ENCODE data around the gene LCORL.

Gene LCORL

DNA sequence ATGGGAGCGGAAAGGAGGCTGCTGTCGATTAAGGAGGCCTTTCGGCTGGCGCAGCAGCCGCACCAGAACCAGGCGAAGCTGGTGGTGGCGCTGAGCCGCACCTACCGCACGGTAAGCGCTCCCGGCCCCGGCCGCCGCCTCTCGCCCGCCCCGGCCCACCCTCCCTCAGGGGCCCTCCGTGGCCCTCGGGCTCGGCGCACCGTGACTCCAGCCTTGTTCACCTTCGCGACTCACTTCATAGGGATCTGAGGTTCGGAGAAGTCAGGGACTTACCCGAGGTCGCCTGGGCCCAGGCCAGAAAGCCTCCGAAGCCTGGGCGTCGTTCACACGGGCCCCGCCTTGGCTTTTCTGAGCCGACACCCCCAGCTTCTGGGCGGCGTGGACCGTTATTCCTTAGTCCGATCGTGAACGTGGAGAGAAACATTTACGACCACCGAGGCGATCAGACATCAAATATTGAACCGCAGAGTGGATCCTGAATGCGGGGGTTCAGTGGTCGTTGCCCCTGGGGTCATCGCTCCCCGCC is 210.4 kb downstream of the LCORL start:
- Histone ChIP-seq H3K4me3 (ENCODE audit: low read depth, low read length) (peak overlapping the region; percentile 87), H3K27me3 (no peaks in the 10 kb centered on the region), H3K4me1 (peaks cover 6% of the 10 kb centered on the region; the same call in 1 of the 2 replicates), H3K9me3 (no peaks in the 10 kb centered on the region), H3K36me3 (peaks cover 27% of the 10 kb centered on the region)
- DNase-seq = no peak
- TF ChIP-seq, protein P1, sequence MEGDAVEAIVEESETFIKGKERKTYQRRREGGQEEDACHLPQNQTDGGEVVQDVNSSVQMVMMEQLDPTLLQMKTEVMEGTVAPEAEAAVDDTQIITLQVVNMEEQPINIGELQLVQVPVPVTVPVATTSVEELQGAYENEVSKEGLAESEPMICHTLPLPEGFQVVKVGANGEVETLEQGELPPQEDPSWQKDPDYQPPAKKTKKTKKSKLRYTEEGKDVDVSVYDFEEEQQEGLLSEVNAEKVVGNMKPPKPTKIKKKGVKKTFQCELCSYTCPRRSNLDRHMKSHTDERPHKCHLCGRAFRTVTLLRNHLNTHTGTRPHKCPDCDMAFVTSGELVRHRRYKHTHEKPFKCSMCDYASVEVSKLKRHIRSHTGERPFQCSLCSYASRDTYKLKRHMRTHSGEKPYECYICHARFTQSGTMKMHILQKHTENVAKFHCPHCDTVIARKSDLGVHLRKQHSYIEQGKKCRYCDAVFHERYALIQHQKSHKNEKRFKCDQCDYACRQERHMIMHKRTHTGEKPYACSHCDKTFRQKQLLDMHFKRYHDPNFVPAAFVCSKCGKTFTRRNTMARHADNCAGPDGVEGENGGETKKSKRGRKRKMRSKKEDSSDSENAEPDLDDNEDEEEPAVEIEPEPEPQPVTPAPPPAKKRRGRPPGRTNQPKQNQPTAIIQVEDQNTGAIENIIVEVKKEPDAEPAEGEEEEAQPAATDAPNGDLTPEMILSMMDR (IDR thresholded peaks at IDR 0.05; ENCODE audit: low read depth, low read length) = no peak

DNA sequence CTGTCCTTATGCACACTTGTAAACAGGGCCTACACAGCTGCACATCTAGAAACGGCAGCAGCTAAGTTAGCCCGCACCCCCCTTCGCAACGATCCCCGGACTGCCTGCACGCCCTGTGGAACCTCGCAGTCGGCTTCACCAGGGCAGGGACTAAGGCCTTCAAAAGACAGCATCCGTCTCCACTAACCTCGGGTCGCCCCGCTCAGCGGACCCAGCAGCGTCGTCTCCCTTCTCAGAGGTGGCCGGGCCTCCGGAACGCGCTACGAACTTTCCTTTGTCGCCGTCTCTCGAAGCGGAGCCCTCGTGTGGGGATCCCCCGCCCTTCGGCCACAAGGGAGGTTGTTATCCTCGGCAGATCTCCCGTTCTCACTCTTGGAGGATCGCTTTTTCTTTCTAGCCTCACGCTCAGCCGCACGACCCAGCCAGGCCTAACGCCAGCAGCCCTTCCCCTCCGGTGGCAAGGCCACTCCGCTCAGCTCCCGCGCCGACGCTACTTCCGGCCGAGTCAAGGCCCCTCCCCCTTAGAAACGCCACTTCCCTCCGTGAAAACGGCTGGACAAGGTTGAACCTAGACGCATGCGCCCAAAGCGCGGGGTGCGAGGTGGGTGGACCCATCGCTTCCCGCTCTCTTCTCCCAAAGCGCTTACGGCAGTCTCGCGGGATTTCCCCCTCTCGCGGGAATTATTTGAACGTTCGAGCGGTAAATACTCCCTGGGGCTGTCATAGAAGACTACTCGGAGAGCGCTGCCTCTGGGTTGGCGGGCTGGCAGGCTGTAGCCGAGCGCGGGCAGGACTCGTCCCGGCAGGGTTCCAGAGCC is 211.1 kb downstream of the LCORL start, which contains the start of the genes DCAF16 and NCAPG:
Gene DCAF16, minus strand, starts transcription at position 498 of the 818 bp plus-strand sequence. CDS start 6,616 bp downstream, outside the sequence.
Gene NCAPG, plus strand, starts transcription at position 720 of the 818 bp plus-strand sequence. CDS start 99 bp downstream, outside the sequence.
- Histone ChIP-seq H3K4me3 (ENCODE audit: low read depth, low read length) (peak within 1 kb of the TSS; percentile 87), H3K36me3 (peaks cover 27% of the 10 kb centered on the region), H3K4me1 (peaks cover 6% of the 10 kb centered on the region; the same call in 1 of the 2 replicates), H3K27me3 (no peaks in the 10 kb centered on the region), H3K9me3 (no peaks in the 10 kb centered on the region)
- DNase-seq = peak; percentile 99
- TF ChIP-seq, protein P1 (IDR thresholded peaks at IDR 0.05; ENCODE audit: low read depth, low read length) = no peak

DNA sequence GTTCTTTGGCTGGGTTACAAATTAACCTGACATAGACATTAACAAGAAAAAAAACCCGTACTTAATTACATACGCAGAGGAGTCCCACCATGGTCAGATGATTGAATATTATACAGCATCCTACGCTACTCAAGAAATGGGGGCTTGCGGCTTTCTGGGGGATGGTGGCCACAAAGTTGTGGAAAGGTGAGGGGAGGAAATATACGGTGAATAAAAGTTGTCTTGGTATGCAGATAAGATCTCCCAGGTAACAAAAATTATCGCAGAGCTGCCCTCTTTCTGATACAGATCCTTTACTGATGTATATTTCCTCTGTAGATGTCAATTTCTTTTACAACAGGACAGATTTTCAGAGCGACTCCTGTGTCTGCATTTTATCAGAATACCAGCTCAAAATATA is 211.9 kb downstream of the LCORL start:
- peaks cover 6% of the 10 kb centered on the region; the same call in 1 of the 2 replicates for H3K4me1 ChIP-seq
- peak overlapping the region; percentile 80 for H3K4me3 ChIP-seq (ENCODE audit: low read depth, low read length)
- DNase-seq = no peak
- H3K9me3 ChIP-seq = no peaks in the 10 kb centered on the region
- no peaks in the 10 kb centered on the region for H3K27me3 ChIP-seq
- H3K36me3 ChIP-seq = peaks cover 24% of the 10 kb centered on the region
- TF ChIP-seq, protein P1 (IDR thresholded peaks at IDR 0.05; ENCODE audit: low read depth, low read length) = no peak

DNA sequence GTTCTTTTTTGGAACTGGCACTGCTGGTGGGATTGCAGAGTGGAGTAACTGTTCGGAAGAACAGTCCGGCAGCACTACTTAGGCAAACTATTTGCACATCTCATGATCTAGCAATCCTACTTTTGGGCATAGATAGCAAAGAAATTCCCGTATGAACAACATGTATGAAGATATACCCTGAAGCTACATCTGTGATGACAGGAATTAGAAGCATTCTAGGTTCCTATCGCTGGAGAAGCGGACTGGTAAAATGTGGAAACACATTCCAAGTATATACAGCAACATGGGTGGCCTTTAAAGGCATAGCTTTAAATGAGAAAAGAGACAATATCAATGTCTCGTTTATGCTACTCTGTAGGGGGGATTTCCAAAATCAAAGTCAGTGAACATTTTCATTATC is 214.1 kb downstream of the LCORL start:
- peak overlapping the region; percentile 80 for H3K4me3 ChIP-seq (ENCODE audit: low read depth, low read length)
- no peak for DNase-seq
- peaks cover 39% of the 10 kb centered on the region for H3K36me3 ChIP-seq

DNA sequence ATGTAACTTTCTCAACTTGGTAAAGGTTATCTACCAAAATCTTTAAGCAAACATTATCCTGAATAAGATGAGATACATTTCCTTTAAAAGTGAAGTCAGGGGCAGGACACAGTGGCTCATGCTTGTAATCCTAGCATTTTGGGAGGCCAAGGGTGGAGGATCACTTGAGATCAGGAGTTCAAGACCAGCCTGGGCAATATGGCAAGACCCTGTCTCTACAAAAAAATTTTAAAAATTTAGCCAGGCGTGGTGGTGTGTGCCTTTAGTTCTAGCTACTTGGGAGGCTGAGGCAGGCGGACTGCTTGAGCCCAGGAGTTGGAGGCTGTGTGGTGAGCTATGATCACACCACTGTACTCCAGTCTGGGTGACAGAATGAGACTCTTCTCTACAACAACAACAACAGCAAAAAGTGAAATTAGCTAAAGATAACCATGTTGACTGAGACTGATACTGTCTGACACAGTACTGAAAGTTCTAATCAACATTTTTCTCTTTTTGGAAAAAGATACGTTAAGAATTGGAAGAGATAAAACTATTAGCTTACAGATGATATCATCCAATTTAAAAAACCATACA is 215.9 kb downstream of the LCORL start:
- Histone ChIP-seq H3K4me1 (peaks cover 6% of the 10 kb centered on the region; the same call in 1 of the 2 replicates), H3K36me3 (peaks cover 45% of the 10 kb centered on the region), H3K9me3 (no peaks in the 10 kb centered on the region), H3K4me3 (ENCODE audit: low read depth, low read length) (no peak overlapping the region), H3K27me3 (no peaks in the 10 kb centered on the region)
- DNase-seq = no peak
- TF ChIP-seq, protein P1 (IDR thresholded peaks at IDR 0.05; ENCODE audit: low read depth, low read length) = no peak

More for the DNA sequence above, 214.1 kb downstream of the LCORL start:
- TF ChIP-seq, protein P1 (IDR thresholded peaks at IDR 0.05; ENCODE audit: low read depth, low read length) = no peak
- Histone ChIP-seq H3K4me1 (peaks cover 6% of the 10 kb centered on the region; the same call in 1 of the 2 replicates), H3K27me3 (no peaks in the 10 kb centered on the region), H3K9me3 (no peaks in the 10 kb centered on the region)
